Left ventricle myocardium inferior (tissue), 1 donor: ENCODE results near the gene DNM3. TPM values are rescaled to one million over a fixed set of nuclear protein-coding genes. Genes with fewer than 3 reads are reported as not detected.

Experiments
- DNase-seq: peaks from one replicate; pipeline ENCODE4 v3.0.0-alpha.2; 2020
- H3K27ac ChIP-seq: fragments of 200-600 bp; replicated peaks from 2 replicates; pipeline ENCODE4 v1.8.0; 2021
- H3K27me3 ChIP-seq: fragments of 200-600 bp; 2 replicates; pipeline ENCODE4 v1.8.0; 2021; ENCODE audit warnings: low read depth
- H3K36me3 ChIP-seq: fragments of 200-600 bp; 2 replicates; pipeline ENCODE4 v1.8.0; 2021
- H3K4me1 ChIP-seq: fragments of 200-600 bp; 2 replicates; pipeline ENCODE4 v1.8.0; 2021
- H3K4me3 ChIP-seq: fragments of 200-600 bp; 2 replicates; pipeline ENCODE4 v1.8.0; 2021; ENCODE audit warnings: mild to moderate bottlenecking, moderate library complexity
- H3K9me3 ChIP-seq: fragments of 200-600 bp; replicated peaks from 2 replicates; pipeline ENCODE4 v1.8.0; 2021
- CTCF ChIP-seq: fragments of 200-600 bp; IDR thresholded peaks from 2 replicates; pipeline ENCODE4 v1.8.0; 2021; ENCODE audit warnings: antibody characterized with exemption, mild to moderate bottlenecking, borderline replicate concordance
- intact Hi-C: fragments of 100-400 bp; cut with micrococcal nuclease; formaldehyde crosslinking; loops from one replicate; pipeline ENCODE4 v1.11.0; 2022
- total RNA-seq: library from RNA; stranded (reverse); fragmentation: NEBNext Ultra II Directional; extraction: Animal tissue kit (Norgen Biotek cat#: 25700); gene quantifications from one replicate; pipeline ENCODE4 v1.2.1, GENCODE V29; 2021
- donor health status: DM: no; HTN: yes; CAD: no; lungs with severe emphysema.

Gene DNM3
- total RNA-seq, 1 donor from 2014 or later: 1.2 TPM

DNA sequence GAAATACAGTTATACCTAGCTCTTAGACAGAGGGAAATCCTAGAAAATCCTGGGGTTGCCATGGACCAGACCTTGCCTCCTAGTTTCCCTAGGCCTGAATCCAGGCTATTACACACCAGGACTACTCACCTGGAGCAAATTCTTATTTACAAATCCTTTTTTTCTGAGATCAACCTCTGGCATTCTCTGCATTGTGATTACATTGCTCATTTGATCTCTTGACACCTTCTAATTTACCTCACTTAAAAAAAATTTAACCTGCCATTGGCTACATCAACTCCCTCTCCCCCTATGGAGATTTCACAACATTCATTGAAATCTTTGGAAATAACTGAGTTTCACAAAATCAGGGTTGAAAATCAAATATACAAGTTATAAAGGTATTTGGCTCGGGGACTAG, 576.3 kb downstream of the DNM3 start:
- no peaks in the 10 kb centered on the region for H3K36me3 ChIP-seq
- intact Hi-C loops: loop anchor here (5.0 kb wide), 1 partner anchor 405 kb away; no protein-coding TSS in a partner anchor
- no peak overlapping the region for H3K4me3 ChIP-seq
- DNase-seq: no peak
- no peak overlapping the region for H3K27ac ChIP-seq
- H3K9me3 ChIP-seq: no peaks in the 10 kb centered on the region
- peaks cover 7% of the 10 kb centered on the region for H3K4me1 ChIP-seq
- no peak for TF ChIP-seq CTCF
- no peaks in the 10 kb centered on the region for H3K27me3 ChIP-seq

- TF ChIP-seq CTCF: no peak
- intact Hi-C loops: loop anchor here (10.0 kb wide), 1 partner anchor 56 kb away; no protein-coding TSS in a partner anchor
- H3K9me3 ChIP-seq: no peaks in the 10 kb centered on the region
- no peak within 1 kb of the TSS for H3K4me3 ChIP-seq
- H3K36me3 ChIP-seq: no peaks in the 10 kb centered on the region
- no peak for DNase-seq
- no peaks in the 10 kb centered on the region for H3K27me3 ChIP-seq
- H3K27ac ChIP-seq: no peak within 1 kb of the TSS
- H3K4me1 ChIP-seq: peaks cover 7% of the 10 kb centered on the region
Observed at GRCh38 chr1:172420385-172420784, 579.1 kb downstream of the DNM3 start, which contains the start of gene C1orf105. C1orf105 (plus strand) TSS chr1:172420685; CDS start chr1:172420886, 201 bp downstream.

DNA sequence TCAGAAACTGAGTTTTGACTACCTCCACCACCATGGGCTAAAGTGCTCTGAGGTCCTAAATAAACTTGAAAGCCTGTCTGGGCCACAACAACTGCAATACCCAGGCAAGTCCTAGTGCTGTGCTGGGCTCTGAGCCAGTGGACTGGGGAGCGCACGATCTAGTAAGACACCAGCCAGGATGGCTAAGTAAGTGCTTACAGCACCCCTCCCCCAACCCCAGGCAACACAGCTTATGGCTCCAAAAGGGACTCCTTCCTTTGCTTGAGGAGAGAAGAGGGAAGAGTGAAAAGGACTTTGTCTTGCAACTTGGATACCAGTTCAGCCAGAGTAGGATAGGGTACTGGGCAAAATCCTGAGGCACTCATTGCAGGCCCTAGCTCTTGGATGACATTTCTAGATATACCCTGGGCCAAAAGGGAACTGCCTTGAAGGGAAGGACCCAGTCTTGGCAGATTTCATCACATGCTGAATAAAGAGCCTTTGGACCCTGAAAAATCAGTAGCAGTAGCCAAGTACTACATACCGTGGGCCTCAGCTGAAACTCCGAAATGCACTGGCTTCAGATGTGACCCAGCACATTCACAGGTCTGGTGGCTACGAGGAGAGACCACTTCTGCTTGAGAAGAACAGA, 580.8 kb downstream of the DNM3 start:
- no peak for DNase-seq
- H3K4me3 ChIP-seq: no peak overlapping the region
- no peaks in the 10 kb centered on the region for H3K27me3 ChIP-seq
- TF ChIP-seq CTCF: no peak
- H3K36me3 ChIP-seq: no peaks in the 10 kb centered on the region
- H3K9me3 ChIP-seq: no peaks in the 10 kb centered on the region
- H3K27ac ChIP-seq: no peak overlapping the region
- intact Hi-C loops: loop anchor here (10.0 kb wide), 1 partner anchor 57 kb away; no protein-coding TSS in a partner anchor
- H3K4me1 ChIP-seq: peaks cover 7% of the 10 kb centered on the region

DNA sequence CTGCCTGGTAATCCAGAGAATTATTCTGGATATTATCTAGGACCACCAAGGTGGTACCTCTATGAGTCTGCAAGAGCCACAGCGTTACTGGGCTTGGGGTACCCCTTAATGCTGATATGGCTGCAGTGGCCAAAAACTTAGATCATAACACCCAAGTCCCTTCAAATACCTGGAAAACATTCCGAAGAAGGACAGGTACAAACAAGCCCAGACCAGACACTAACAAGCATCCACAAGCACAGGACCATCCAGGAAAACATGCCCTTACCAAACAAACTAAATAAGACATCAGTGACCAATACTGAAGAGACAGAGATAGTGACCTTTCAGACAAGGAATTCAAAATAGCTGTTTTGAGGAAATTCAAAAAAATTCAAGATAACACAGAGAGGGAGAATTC, 582.0 kb downstream of the DNM3 start:
- TF ChIP-seq CTCF: no peak
- no peaks in the 10 kb centered on the region for H3K36me3 ChIP-seq
- intact Hi-C loops: loop anchor here (10.0 kb wide), 1 partner anchor 59 kb away; no protein-coding TSS in a partner anchor

DNA sequence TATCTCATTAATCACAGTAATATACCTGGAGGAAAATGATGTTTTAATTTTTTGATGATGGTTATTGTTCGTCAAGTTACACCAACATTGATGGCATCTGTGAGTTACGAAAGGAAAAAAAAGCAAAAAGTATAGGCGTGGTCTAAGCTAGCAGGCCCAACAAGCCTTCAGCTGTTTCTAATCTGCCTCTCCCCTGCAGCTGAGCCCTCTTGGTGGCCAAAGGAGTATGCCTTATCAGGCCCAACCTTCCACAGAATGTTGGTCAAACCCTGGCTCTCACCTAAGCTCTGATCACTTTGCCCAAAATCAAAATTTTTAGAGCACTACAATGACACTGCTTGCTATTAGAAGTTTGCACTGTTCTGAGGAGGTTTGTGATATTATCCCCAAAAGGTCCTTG, 584.0 kb downstream of the DNM3 start:
- H3K9me3 ChIP-seq: no peaks in the 10 kb centered on the region
- H3K4me3 ChIP-seq: no peak overlapping the region
- H3K27me3 ChIP-seq: no peaks in the 10 kb centered on the region
- DNase-seq: no peak
- H3K27ac ChIP-seq: no peak overlapping the region
- intact Hi-C loops: loop anchor here (10.0 kb wide), 1 partner anchor 61 kb away; no protein-coding TSS in a partner anchor
- TF ChIP-seq CTCF: no peak
- peaks cover 7% of the 10 kb centered on the region for H3K4me1 ChIP-seq
- H3K36me3 ChIP-seq: no peaks in the 10 kb centered on the region

More for the DNA sequence above, 582.0 kb downstream of the DNM3 start:
- Histone ChIP-seq H3K27ac (no peak overlapping the region), H3K27me3 (no peaks in the 10 kb centered on the region), H3K4me3 (no peak overlapping the region), H3K9me3 (no peaks in the 10 kb centered on the region), H3K4me1 (peaks cover 7% of the 10 kb centered on the region)
- DNase-seq: no peak
